Osteoblast (primary cell): ENCODE results near the gene LSP1. TPM values are rescaled to one million over a fixed set of nuclear protein-coding genes. Genes with fewer than 3 reads are reported as not detected.

Experiments used
- DNase-seq: peaks from one replicate; pipeline ENCODE4 v3.0.0; 2011; ENCODE audit warnings: low spot score, mixed read lengths; ENCODE audit not compliant: insufficient read length; ENCODE audit errors: missing footprints
- H2AFZ ChIP-seq: 2 replicates; pipeline ENCODE4 v1.6.0; 2011; ENCODE audit warnings: mild to moderate bottlenecking, low read length
- H3K27ac ChIP-seq: 2 replicates; pipeline ENCODE4 v1.5.1; 2011; ENCODE audit warnings: mild to moderate bottlenecking, low read depth, low read length, moderate library complexity
- H3K27me3 ChIP-seq: 2 replicates; pipeline ENCODE4 v1.6.0; 2012; ENCODE audit warnings: mild to moderate bottlenecking, control low read depth, inconsistent platforms, low read length, moderate library complexity; ENCODE audit not compliant: insufficient read depth
- H3K36me3 ChIP-seq: 2 replicates; pipeline ENCODE4 v1.5.1; 2011; ENCODE audit warnings: mild to moderate bottlenecking, low read length, control low read depth, moderate library complexity; ENCODE audit not compliant: insufficient read depth
- H3K4me1 ChIP-seq: 2 replicates; pipeline ENCODE4 v1.5.1; 2011; ENCODE audit warnings: mild to moderate bottlenecking, low read length, control low read depth, moderate library complexity; ENCODE audit not compliant: insufficient read depth
- H3K4me2 ChIP-seq: 2 replicates; pipeline ENCODE4 v1.6.0; 2011; ENCODE audit warnings: mild to moderate bottlenecking, low read length; ENCODE audit not compliant: insufficient read depth
- H3K4me3 ChIP-seq: fragments of 200-600 bp; sonication (generic); 3 replicates; pipeline ENCODE4 v1.5.1; 2012; ENCODE audit warnings: mild to moderate bottlenecking, low read length, inconsistent platforms; ENCODE audit not compliant: insufficient read depth
- H3K79me2 ChIP-seq: 2 replicates; pipeline ENCODE4 v1.6.0; 2012; ENCODE audit warnings: mild to moderate bottlenecking, low read length, control low read depth, inconsistent platforms; ENCODE audit not compliant: insufficient read depth
- H3K9me3 ChIP-seq: 2 replicates; pipeline ENCODE4 v1.5.1; 2011; ENCODE audit warnings: low read depth, low read length, control low read depth
- H4K20me1 ChIP-seq: 2 replicates; pipeline ENCODE4 v1.6.0; 2012; ENCODE audit warnings: mild to moderate bottlenecking, low read length, control low read depth; ENCODE audit not compliant: insufficient read depth
- CTCF ChIP-seq: IDR thresholded peaks from 2 replicates; pipeline ENCODE4 v1.5.1; 2011; ENCODE audit warnings: mild to moderate bottlenecking, low read depth, low read length, moderate library complexity; ENCODE audit errors: extremely low read depth
- total RNA-seq: library from RNA; depleted of rRNA; stranded (reverse); fragments of >200 nt; gene quantifications from 2 replicates; pipeline ENCODE4 v1.2.3, GENCODE V29; 2012

The LSP1 gene
- total RNA-seq, 1 donor = 54.6 TPM

GRCh38 chr11:1852271-1852876 lies 510 bp upstream of the LSP1 start:
- H3K27ac ChIP-seq = no peak overlapping the region
- H2AFZ ChIP-seq = no peak overlapping the region
- no peak overlapping the region for H3K4me2 ChIP-seq
- H3K4me1 ChIP-seq = no peaks in the 10 kb centered on the region
- H3K9me3 ChIP-seq = no peaks in the 10 kb centered on the region
- H3K36me3 ChIP-seq = no peaks in the 10 kb centered on the region
- no peak overlapping the region for H3K4me3 ChIP-seq
- H4K20me1 ChIP-seq = no peaks in the 10 kb centered on the region
- no peaks in the 10 kb centered on the region for H3K27me3 ChIP-seq
- no peak for TF ChIP-seq CTCF
- H3K79me2 ChIP-seq = no peaks in the 10 kb centered on the region
- no peak for DNase-seq

GRCh38 chr11:1853376-1854131 lies 670 bp downstream of the LSP1 start:
- Histone ChIP-seq H4K20me1 (no peaks in the 10 kb centered on the region), H3K27ac (no peak overlapping the region), H3K36me3 (no peaks in the 10 kb centered on the region), H3K4me1 (no peaks in the 10 kb centered on the region), H3K4me3 (no peak overlapping the region), H2AFZ (no peak overlapping the region), H3K4me2 (no peak overlapping the region), H3K9me3 (no peaks in the 10 kb centered on the region), H3K79me2 (no peaks in the 10 kb centered on the region), H3K27me3 (no peaks in the 10 kb centered on the region)
- DNase-seq = no peak
- no peak for TF ChIP-seq CTCF

DNA sequence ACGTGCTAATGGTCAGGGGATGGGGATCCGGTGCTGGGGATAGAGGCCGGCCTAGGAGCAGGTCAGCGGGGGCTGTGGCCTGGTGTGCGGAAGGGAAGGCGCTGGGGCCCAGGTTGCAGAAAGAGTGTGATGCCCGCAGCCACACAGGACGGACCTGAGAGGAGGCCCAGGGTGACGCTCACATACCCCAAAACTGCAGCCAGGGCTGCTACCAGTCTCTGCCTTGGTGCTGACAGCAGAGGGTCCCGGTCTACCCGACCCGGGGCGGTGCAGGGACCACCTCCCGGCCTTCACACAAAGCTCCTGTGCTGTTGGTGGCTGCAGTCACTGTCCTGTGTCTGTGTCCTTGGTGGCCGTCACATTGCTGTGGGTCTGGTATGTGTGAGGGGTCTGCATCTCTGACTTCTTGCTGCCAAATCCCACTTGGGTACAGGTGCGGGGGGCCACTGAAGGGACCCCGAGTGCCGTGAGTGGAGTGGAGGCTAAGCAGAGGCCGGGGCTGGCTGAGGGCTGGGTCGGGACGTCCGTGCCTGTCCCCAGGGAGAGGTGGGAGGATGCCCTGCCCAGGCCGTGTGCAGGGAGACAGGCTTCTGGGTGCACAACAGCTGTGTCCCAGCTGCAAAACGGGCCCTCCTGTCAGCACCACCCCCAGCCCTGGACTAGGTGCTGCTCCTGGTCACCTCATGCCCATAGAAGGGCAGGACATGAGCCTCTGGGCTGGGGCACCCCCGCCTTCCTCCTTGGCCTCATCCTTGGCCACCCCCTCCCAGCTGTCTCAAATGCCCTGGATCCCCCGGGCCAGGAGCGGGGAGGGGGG lies 1.5 kb downstream of the LSP1 start:
- no peaks in the 10 kb centered on the region for H3K36me3 ChIP-seq
- H3K9me3 ChIP-seq = no peaks in the 10 kb centered on the region
- no peak overlapping the region for H3K27ac ChIP-seq
- DNase-seq = no peak
- no peaks in the 10 kb centered on the region for H3K4me1 ChIP-seq
- no peak overlapping the region for H2AFZ ChIP-seq
- no peak overlapping the region for H3K4me3 ChIP-seq
- TF ChIP-seq CTCF = no peak
- H3K27me3 ChIP-seq = no peaks in the 10 kb centered on the region
- no peaks in the 10 kb centered on the region for H4K20me1 ChIP-seq
- no peaks in the 10 kb centered on the region for H3K79me2 ChIP-seq
- H3K4me2 ChIP-seq = no peak overlapping the region
